HEK293 (cell line): ENCODE results near the gene RASD2.
A peak's percentile ranks its signal among the peaks of the same experiment; 100 is the strongest.

Source experiments
- GLIS1 ChIP-seq: fragments of 450-650 bp; formaldehyde crosslinking; IDR thresholded peaks from 2 replicates; pipeline ENCODE4 v1.5.1; 2016; ENCODE audit warnings: missing biosample characterization, missing genetic modification characterization
- GLIS2 ChIP-seq: fragments of 450-650 bp; formaldehyde crosslinking; IDR thresholded peaks from 2 replicates; pipeline ENCODE4 v1.5.1; 2016; ENCODE audit warnings: missing biosample characterization, missing genetic modification characterization
- HOXD13 ChIP-seq: sonication (generic); formaldehyde crosslinking; IDR thresholded peaks from 2 replicates; pipeline ENCODE4 v1.8.0; 2022; ENCODE audit warnings: missing genetic modification reagents, borderline replicate concordance
- IKZF3 ChIP-seq: fragments of 450-650 bp; IDR thresholded peaks from 2 replicates; pipeline ENCODE4 v1.5.0; 2018; ENCODE audit warnings: missing biosample characterization, mild to moderate bottlenecking, missing genetic modification characterization, moderate library complexity
- KLF8 ChIP-seq: fragments of 450-650 bp; formaldehyde crosslinking; IDR thresholded peaks from 2 replicates; pipeline ENCODE4 v1.5.1; 2016; ENCODE audit warnings: missing biosample characterization, missing genetic modification characterization
- MEIS1 ChIP-seq: sonication (generic); formaldehyde crosslinking; IDR thresholded peaks from 2 replicates; pipeline ENCODE4 v1.8.1; 2022; ENCODE audit warnings: missing genetic modification reagents, mild to moderate bottlenecking, borderline replicate concordance
- MZF1 ChIP-seq: fragments of 450-650 bp; formaldehyde crosslinking; IDR thresholded peaks from 2 replicates; pipeline ENCODE4 v1.5.1; 2017; ENCODE audit warnings: missing biosample characterization, missing genetic modification characterization, borderline replicate concordance
- OSR2 ChIP-seq: fragments of 450-650 bp; formaldehyde crosslinking; IDR thresholded peaks from 2 replicates; pipeline ENCODE4 v1.5.1; 2016; ENCODE audit warnings: missing biosample characterization, missing genetic modification characterization
- PRDM1 ChIP-seq: fragments of 450-650 bp; formaldehyde crosslinking; IDR thresholded peaks from 2 replicates; pipeline ENCODE4; 2016; ENCODE audit warnings: missing biosample characterization, missing genetic modification characterization
- REPIN1 ChIP-seq: fragments of 450-650 bp; formaldehyde crosslinking; IDR thresholded peaks from 2 replicates; pipeline ENCODE4 v1.5.1; 2017; ENCODE audit warnings: missing biosample characterization, missing genetic modification characterization, low read depth
- SP2 ChIP-seq: fragments of 450-650 bp; formaldehyde crosslinking; IDR thresholded peaks from 2 replicates; pipeline ENCODE4 v1.5.1; 2016; ENCODE audit warnings: missing biosample characterization, missing genetic modification characterization
- ZBTB17 ChIP-seq: fragments of 450-650 bp; formaldehyde crosslinking; IDR thresholded peaks from 2 replicates; pipeline ENCODE4 v1.5.1; 2016; ENCODE audit warnings: missing biosample characterization, missing genetic modification characterization
- ZBTB20 ChIP-seq: fragments of 450-650 bp; formaldehyde crosslinking; IDR thresholded peaks from 2 replicates; pipeline ENCODE4 v1.5.1; 2016; ENCODE audit warnings: missing biosample characterization, missing genetic modification characterization
- ZBTB8A ChIP-seq: fragments of 450-650 bp; formaldehyde crosslinking; IDR thresholded peaks from 2 replicates; pipeline ENCODE4 v1.5.1; 2016; ENCODE audit warnings: missing biosample characterization, missing genetic modification characterization
- ZIC2 ChIP-seq: fragments of 450-650 bp; formaldehyde crosslinking; IDR thresholded peaks from 2 replicates; pipeline ENCODE4 v1.5.1; 2016; ENCODE audit warnings: missing biosample characterization, missing genetic modification characterization
- ZNF23 ChIP-seq: fragments of 450-650 bp; formaldehyde crosslinking; IDR thresholded peaks from 2 replicates; pipeline ENCODE4 v1.5.1; 2016; ENCODE audit warnings: missing biosample characterization, missing genetic modification characterization, borderline replicate concordance
- ZNF341 ChIP-seq: fragments of 450-650 bp; formaldehyde crosslinking; IDR thresholded peaks from 2 replicates; pipeline ENCODE4; 2016; ENCODE audit warnings: low read depth, missing biosample characterization, missing genetic modification characterization
- ZNF561 ChIP-seq: fragments of 450-650 bp; IDR thresholded peaks from 2 replicates; pipeline ENCODE4 v1.5.1; 2018; ENCODE audit warnings: missing biosample characterization, missing genetic modification characterization, borderline replicate concordance
- ZNF621 ChIP-seq: fragments of 450-650 bp; formaldehyde crosslinking; IDR thresholded peaks from 2 replicates; pipeline ENCODE4 v1.5.1; 2017; ENCODE audit warnings: missing biosample characterization, missing genetic modification characterization
- ZNF654 ChIP-seq: fragments of 450-650 bp; formaldehyde crosslinking; IDR thresholded peaks from 2 replicates; pipeline ENCODE4 v1.5.1; 2016; ENCODE audit warnings: low read depth, missing biosample characterization, missing genetic modification characterization
- ZNF664 ChIP-seq: fragments of 450-650 bp; formaldehyde crosslinking; IDR thresholded peaks from 2 replicates; pipeline ENCODE4 v1.5.1; 2016; ENCODE audit warnings: missing biosample characterization, missing genetic modification characterization
- TF ChIP-seq, protein P1 (sequence below): fragments of 450-650 bp; formaldehyde crosslinking; IDR thresholded peaks from 2 replicates; pipeline ENCODE4 v1.5.1; 2016; ENCODE audit warnings: missing biosample characterization, missing genetic modification characterization
- TF ChIP-seq, protein P2 (sequence below): fragments of 450-650 bp; formaldehyde crosslinking; IDR thresholded peaks from 2 replicates; pipeline ENCODE4 v1.5.1; 2017; ENCODE audit warnings: missing biosample characterization, mild to moderate bottlenecking, missing genetic modification characterization, moderate library complexity
- TF ChIP-seq, protein P3 (sequence below): fragments of 450-650 bp; IDR thresholded peaks from 2 replicates; pipeline ENCODE4 v1.5.1; 2018; ENCODE audit warnings: missing biosample characterization, missing genetic modification characterization
- TF ChIP-seq, protein P4 (sequence below): fragments of 450-650 bp; formaldehyde crosslinking; IDR thresholded peaks from 2 replicates; pipeline ENCODE4 v1.5.1; 2016; ENCODE audit warnings: missing biosample characterization, missing genetic modification characterization

The RASD2 gene

DNA sequence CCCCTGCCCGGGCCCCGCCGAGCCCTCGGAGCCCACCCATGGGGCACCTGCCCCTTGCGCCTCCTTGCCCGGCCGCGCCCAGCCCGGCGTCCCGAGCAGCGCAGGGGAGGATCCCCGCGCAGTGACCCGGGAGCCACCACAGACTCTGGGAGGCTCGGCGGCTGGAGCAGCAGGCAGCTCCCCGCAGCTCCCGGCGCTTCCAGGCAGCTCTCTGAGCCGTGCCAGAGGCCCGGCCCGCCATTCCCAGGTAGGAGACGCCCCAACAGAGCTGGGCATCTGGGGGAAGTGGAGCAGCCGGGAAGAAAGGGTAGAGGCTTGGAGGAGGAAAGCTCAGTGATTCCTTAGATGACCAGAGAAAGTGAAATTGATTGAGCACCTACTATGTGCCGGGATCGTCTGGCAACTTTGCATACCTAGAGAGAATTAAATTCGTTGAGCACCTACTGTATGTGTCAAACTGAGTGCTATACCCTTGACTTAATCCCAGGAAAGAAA lies 670 bp downstream of the RASD2 start (continued):
- no peak for TF ChIP-seq MZF1 (tag by site-specific recombination)
- TF ChIP-seq ZBTB8A (tag by site-specific recombination): peak; percentile 28; the same call in 1 of the 2 replicates
- TF ChIP-seq GLIS1 (tag by site-specific recombination): peak; percentile 55; the same call in 1 of the 2 replicates
- TF ChIP-seq GLIS2 (tag by site-specific recombination): 0 out of 2 replicates have a peak, but pooled peaks have one; percentile 17
- peak; percentile 31; the same call in 1 of the 2 replicates for TF ChIP-seq ZBTB20 (tag by site-specific recombination)
- no peak for TF ChIP-seq PRDM1
- peak; percentile 99 for TF ChIP-seq ZNF664 (tag by site-specific recombination)
- TF ChIP-seq KLF8 (tag by site-specific recombination): no peak
- no peak for TF ChIP-seq ZNF621 (tag by site-specific recombination)
- TF ChIP-seq ZNF561 (tag by site-specific recombination): no peak
- peak; percentile 74; the same call in 1 of the 2 replicates for TF ChIP-seq IKZF3
- TF ChIP-seq REPIN1 (tag by site-specific recombination): no peak
- no peak for TF ChIP-seq MEIS1 (CRISPR knock-in tag)
- TF ChIP-seq ZBTB17: peak; percentile 42; the same call in 1 of the 2 replicates
- TF ChIP-seq HOXD13 (CRISPR knock-in tag): no peak
- TF ChIP-seq, protein P1, sequence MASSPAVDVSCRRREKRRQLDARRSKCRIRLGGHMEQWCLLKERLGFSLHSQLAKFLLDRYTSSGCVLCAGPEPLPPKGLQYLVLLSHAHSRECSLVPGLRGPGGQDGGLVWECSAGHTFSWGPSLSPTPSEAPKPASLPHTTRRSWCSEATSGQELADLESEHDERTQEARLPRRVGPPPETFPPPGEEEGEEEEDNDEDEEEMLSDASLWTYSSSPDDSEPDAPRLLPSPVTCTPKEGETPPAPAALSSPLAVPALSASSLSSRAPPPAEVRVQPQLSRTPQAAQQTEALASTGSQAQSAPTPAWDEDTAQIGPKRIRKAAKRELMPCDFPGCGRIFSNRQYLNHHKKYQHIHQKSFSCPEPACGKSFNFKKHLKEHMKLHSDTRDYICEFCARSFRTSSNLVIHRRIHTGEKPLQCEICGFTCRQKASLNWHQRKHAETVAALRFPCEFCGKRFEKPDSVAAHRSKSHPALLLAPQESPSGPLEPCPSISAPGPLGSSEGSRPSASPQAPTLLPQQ (tag by site-specific recombination): peak; percentile 17; the same call in 1 of the 2 replicates
- TF ChIP-seq, protein P2, sequence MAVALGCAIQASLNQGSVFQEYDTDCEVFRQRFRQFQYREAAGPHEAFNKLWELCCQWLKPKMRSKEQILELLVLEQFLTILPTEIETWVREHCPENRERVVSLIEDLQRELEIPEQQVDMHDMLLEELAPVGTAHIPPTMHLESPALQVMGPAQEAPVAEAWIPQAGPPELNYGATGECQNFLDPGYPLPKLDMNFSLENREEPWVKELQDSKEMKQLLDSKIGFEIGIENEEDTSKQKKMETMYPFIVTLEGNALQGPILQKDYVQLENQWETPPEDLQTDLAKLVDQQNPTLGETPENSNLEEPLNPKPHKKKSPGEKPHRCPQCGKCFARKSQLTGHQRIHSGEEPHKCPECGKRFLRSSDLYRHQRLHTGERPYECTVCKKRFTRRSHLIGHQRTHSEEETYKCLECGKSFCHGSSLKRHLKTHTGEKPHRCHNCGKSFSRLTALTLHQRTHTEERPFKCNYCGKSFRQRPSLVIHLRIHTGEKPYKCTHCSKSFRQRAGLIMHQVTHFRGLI (tag by site-specific recombination): 0 out of 2 replicates have a peak, but pooled peaks have one; percentile 10
- peak; percentile 22 for TF ChIP-seq SP2 (tag by site-specific recombination)
- TF ChIP-seq, protein P3, sequence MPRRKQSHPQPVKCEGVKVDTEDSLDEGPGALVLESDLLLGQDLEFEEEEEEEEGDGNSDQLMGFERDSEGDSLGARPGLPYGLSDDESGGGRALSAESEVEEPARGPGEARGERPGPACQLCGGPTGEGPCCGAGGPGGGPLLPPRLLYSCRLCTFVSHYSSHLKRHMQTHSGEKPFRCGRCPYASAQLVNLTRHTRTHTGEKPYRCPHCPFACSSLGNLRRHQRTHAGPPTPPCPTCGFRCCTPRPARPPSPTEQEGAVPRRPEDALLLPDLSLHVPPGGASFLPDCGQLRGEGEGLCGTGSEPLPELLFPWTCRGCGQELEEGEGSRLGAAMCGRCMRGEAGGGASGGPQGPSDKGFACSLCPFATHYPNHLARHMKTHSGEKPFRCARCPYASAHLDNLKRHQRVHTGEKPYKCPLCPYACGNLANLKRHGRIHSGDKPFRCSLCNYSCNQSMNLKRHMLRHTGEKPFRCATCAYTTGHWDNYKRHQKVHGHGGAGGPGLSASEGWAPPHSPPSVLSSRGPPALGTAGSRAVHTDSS (tag by site-specific recombination): no peak
- TF ChIP-seq OSR2 (tag by site-specific recombination): peak; percentile 53; the same call in 1 of the 2 replicates
- peak; percentile 94 for TF ChIP-seq ZNF341 (tag by site-specific recombination)
- TF ChIP-seq, protein P4, sequence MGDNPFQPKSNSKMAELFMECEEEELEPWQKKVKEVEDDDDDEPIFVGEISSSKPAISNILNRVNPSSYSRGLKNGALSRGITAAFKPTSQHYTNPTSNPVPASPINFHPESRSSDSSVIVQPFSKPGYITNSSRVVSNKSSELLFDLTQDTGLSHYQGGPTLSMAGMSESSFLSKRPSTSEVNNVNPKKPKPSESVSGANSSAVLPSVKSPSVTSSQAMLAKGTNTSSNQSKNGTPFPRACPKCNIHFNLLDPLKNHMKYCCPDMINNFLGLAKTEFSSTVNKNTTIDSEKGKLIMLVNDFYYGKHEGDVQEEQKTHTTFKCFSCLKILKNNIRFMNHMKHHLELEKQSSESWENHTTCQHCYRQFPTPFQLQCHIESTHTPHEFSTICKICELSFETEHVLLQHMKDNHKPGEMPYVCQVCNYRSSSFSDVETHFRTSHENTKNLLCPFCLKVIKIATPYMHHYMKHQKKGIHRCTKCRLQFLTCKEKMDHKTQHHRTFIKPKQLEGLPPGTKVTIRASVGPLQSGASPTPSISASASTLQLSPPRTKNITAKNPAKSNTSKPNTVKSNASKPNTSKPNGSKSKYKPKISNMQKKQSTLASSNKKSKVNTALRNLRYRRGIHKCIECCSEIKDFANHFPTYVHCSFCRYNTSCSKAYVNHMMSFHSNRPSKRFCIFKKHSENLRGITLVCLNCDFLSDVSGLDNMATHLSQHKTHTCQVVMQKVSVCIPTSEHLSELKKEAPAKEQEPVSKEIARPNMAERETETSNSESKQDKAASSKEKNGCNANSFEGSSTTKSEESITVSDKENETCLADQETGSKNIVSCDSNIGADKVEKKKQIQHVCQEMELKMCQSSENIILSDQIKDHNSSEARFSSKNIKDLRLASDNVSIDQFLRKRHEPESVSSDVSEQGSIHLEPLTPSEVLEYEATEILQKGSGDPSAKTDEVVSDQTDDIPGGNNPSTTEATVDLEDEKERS (tag by site-specific recombination): no peak
- peak; percentile 68; the same call in 1 of the 2 replicates for TF ChIP-seq ZIC2 (tag by site-specific recombination)
- TF ChIP-seq ZNF654 (tag by site-specific recombination): no peak
- no peak for TF ChIP-seq ZNF23
